ENCODE measurements around the gene PTPRD.

GRCh38 chr9:8651070-8651845 lies 1961.5 kb downstream of the PTPRD start:
- no peak for TF ChIP-seq CTCF (conservative IDR thresholded peaks at IDR 0.05; ENCODE audit: low read length)
- no peak for TF ChIP-seq EZH2phosphoT487 (IDR thresholded peaks at IDR 0.05; ENCODE audit: borderline replicate concordance)

Measured in Loucy (cell line).